Measurements from ENCODE around the gene CYB5RL. TPM values are rescaled to one million over a fixed set of nuclear protein-coding genes. Genes with fewer than 3 reads are reported as not detected.
A peak's percentile ranks its signal among the peaks of the same experiment; 100 is the strongest.

Gene CYB5RL
- total and polyA plus RNA-seq, 2 of the 13 experiments (the other 11 are each of a cell fraction or from before 2014, with no cell fraction given), result 3.7 to 5.0 TPM

- TF ChIP-seq ZBTB4 (CRISPR knock-in tag; IDR thresholded peaks at IDR 0.05; ENCODE audit: borderline replicate concordance) (peak; percentile 58; the same call in 1 of the 2 replicates), NR2F1 (CRISPR knock-in tag; IDR thresholded peaks at IDR 0.05) (no peak)
Measured at GRCh38 chr1:54220004-54220811, 20.4 kb upstream of the CYB5RL start (continued).

- intact Hi-C loops (cut with micrococcal nuclease; ENCODE audit: unreplicated experiment), result no loop called here
- H3K4me1 ChIP-seq (ENCODE audit: insufficient read depth, low read length), result peaks cover 27% of the 10 kb centered on the region
- no peak for ATAC-seq
- H3K9me3 ChIP-seq (ENCODE audit: low read length), result no peaks in the 10 kb centered on the region
- no peaks in the 10 kb centered on the region for H4K20me1 ChIP-seq (ENCODE audit: insufficient read depth, low read length)
- no peak for FAIRE-seq
- no peak overlapping the region for H3K9ac ChIP-seq (ENCODE audit: insufficient read depth, low read depth, low read length)
- H3K36me3 ChIP-seq (replicated peaks in 1 of 2; ENCODE audit: control insufficient read depth in 1 of 2, insufficient read depth in 2 of 2, low read length in 2 of 2), result peaks cover 31 to 62% of the 10 kb centered on the region in 2 experiments
- H3K79me2 ChIP-seq (ENCODE audit: insufficient read depth, low read length), result no peaks in the 10 kb centered on the region
- H3K27me3 ChIP-seq (ENCODE audit: control insufficient read depth in 1 of 2, insufficient read depth in 2 of 2, low read length in 2 of 2), result no peaks in the 10 kb centered on the region
- ChIA-PET POLR2A (interaction anchor here (0.9 to 1.5 kb wide), 4 partner anchors 16 to 104 kb away, joined by 3 to 6 read pairs (median 3); partner anchors contain the start of genes CYB5RL and MRPL37), CTCF (ENCODE audit: low intra/inter-chr PET ratio, low total read pairs) (no interaction called here)
- BruUV-seq (replicated peaks), result no TSS peak
- no peak overlapping the region for H2AFZ ChIP-seq (ENCODE audit: low read length)
- WGBS (ENCODE audit: low lambda C conversion rate), result 87% methylated on average over 3 of the region's 3 CpGs
- no peak for DNase-seq (ENCODE audit: low spot score)
- no peak overlapping the region for H3K27ac ChIP-seq (ENCODE audit: extremely low read length, insufficient read depth, low read length)
- in situ Hi-C loops (cut with HindIII; ENCODE audit: extremely low pct_ligation_motif_present, low pct_unique_long_range_greater_than_20kb), result no loop called here
- H3K4me2 ChIP-seq (ENCODE audit: low read depth, low read length), result no peak overlapping the region
- H3K4me3 ChIP-seq (replicated peaks in 1 of 3; ENCODE audit: insufficient read depth in 1 of 3, low read depth in 2 of 3, low read length in 3 of 3), result no peak overlapping the region
- no peak for TF ChIP-seq HCFC1 (IDR thresholded peaks at IDR 0.05; ENCODE audit: low read depth, low read length)
- TF ChIP-seq CERS6 (CRISPR knock-in tag; IDR thresholded peaks at IDR 0.05), result no peak
- TF ChIP-seq HNRNPK (IDR thresholded peaks at IDR 0.05; ENCODE audit: low read depth, low read length, poor library complexity, severe bottlenecking), result no peak
- no peak for TF ChIP-seq SP1 (IDR thresholded peaks at IDR 0.05)
- no peak for TF ChIP-seq SP1 (CRISPR knock-in tag; IDR thresholded peaks at IDR 0.05)
- no peak for TF ChIP-seq AFF4 (CRISPR knock-in tag; IDR thresholded peaks at IDR 0.05)
- no peak for TF ChIP-seq CBX5 (CRISPR knock-in tag; IDR thresholded peaks at IDR 0.05; ENCODE audit: borderline replicate concordance)
- no peak for TF ChIP-seq ZC3H4 (CRISPR knock-in tag; IDR thresholded peaks at IDR 0.05; ENCODE audit: borderline replicate concordance)
- TF ChIP-seq GZF1 (CRISPR knock-in tag; IDR thresholded peaks at IDR 0.05), result no peak
- no peak for TF ChIP-seq CEBPB (IDR thresholded peaks at IDR 0.05; ENCODE audit: borderline replicate concordance, low read depth, low read length)
- TF ChIP-seq XRCC5 (optimal IDR thresholded peaks at IDR 0.05; ENCODE audit: low read length), result no peak
- no peak for TF ChIP-seq ZNF703 (CRISPR knock-in tag; IDR thresholded peaks at IDR 0.05; ENCODE audit: borderline replicate concordance)
Measured at GRCh38 chr1:54219688-54220003, 19.8 kb upstream of the CYB5RL start.
